Breast epithelium (tissue), 3 donors: ENCODE measurements around the gene SPECC1L.

Experiments used
- POLR2A ChIP-seq: fragments of 450-650 bp; IDR thresholded peaks from one replicate; pipeline ENCODE4 v1.6.1; 2016; ENCODE audit warnings: antibody characterized with exemption, mild to moderate bottlenecking, moderate library complexity
- POLR2AphosphoS5 ChIP-seq, 3 donors: sonication (generic); formaldehyde crosslinking; IDR thresholded peaks; one replicate each; pipeline ENCODE4 v1.6.1; 2017; ENCODE audit warnings: antibody characterized with exemption in 3 of 3
- TF ChIP-seq, protein P1 (sequence below), 3 donors: fragments of 450-650 bp; IDR thresholded peaks; one replicate each; pipeline ENCODE4 v1.5.1; 2016 to 2017; ENCODE audit warnings: antibody characterized with exemption in 3 of 3, mild to moderate bottlenecking in 3 of 3, moderate library complexity in 3 of 3

DNA sequence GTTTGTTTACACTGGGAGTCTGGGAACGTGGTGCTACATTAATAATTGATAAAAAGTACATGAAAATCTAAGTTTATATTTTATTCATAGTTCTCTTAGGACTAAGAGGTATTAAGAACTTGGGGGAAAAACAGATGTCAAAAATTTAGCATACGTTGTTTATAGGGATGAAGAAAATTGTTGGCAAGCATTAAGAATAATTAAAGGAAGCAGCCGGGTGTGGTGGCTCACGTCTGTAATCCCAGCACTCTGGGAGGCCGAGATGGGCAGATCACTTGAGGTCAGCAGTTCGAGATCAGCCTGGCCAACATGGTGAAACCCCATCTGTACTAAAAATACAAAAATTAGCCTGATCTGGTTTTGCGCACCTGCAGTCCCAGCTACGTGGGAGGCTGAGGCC, 96.1 kb downstream of the SPECC1L start:
- TF ChIP-seq POLR2A (no peak), POLR2AphosphoS5 (IDR thresholded peaks at IDR 0.05) (no peak)
- TF ChIP-seq, protein P1, sequence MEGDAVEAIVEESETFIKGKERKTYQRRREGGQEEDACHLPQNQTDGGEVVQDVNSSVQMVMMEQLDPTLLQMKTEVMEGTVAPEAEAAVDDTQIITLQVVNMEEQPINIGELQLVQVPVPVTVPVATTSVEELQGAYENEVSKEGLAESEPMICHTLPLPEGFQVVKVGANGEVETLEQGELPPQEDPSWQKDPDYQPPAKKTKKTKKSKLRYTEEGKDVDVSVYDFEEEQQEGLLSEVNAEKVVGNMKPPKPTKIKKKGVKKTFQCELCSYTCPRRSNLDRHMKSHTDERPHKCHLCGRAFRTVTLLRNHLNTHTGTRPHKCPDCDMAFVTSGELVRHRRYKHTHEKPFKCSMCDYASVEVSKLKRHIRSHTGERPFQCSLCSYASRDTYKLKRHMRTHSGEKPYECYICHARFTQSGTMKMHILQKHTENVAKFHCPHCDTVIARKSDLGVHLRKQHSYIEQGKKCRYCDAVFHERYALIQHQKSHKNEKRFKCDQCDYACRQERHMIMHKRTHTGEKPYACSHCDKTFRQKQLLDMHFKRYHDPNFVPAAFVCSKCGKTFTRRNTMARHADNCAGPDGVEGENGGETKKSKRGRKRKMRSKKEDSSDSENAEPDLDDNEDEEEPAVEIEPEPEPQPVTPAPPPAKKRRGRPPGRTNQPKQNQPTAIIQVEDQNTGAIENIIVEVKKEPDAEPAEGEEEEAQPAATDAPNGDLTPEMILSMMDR (IDR thresholded peaks at IDR 0.05), result no peak
